SK-N-SH treated with all-trans-retinoic acid at 6 μM for 48 hours (cell line): ENCODE data around the gene RABGAP1L.

Source experiments
- ARNTL ChIP-seq: fragments of 450-650 bp; formaldehyde crosslinking; IDR thresholded peaks from 2 replicates; pipeline ENCODE4 v1.5.0; 2020; ENCODE audit warnings: low read depth, mild to moderate bottlenecking, moderate library complexity, borderline replicate concordance
- GLIS3 ChIP-seq: fragments of 250-450 bp; sonication (Bioruptor Pico); IDR thresholded peaks from 2 replicates; pipeline ENCODE4 v1.5.0; 2020; ENCODE audit warnings: mild to moderate bottlenecking, moderate library complexity
- ISL1 ChIP-seq: fragments of 250-450 bp; sonication (Bioruptor Pico); IDR thresholded peaks from 2 replicates; pipeline ENCODE4 v2.1.2; 2022; ENCODE audit warnings: mild to moderate bottlenecking, moderate library complexity
- OSR1 ChIP-seq: fragments of 250-450 bp; sonication (Bioruptor Pico); IDR thresholded peaks from 2 replicates; pipeline ENCODE4 v1.8.0; 2022; ENCODE audit warnings: moderate library complexity, mild to moderate bottlenecking, inconsistent platforms
- TOX ChIP-seq: fragments of 250-450 bp; sonication (Bioruptor Pico); IDR thresholded peaks from 2 replicates; pipeline ENCODE4 v1.8.0; 2021; ENCODE audit warnings: mild to moderate bottlenecking, moderate library complexity, borderline replicate concordance
- ZFP3 ChIP-seq: fragments of 250-450 bp; sonication (Bioruptor Pico); IDR thresholded peaks from 2 replicates; pipeline ENCODE4 v1.5.0; 2020; ENCODE audit warnings: mild to moderate bottlenecking, moderate library complexity
- ZNF565 ChIP-seq: fragments of 450-650 bp; formaldehyde crosslinking; conservative IDR thresholded peaks from 2 replicates; pipeline ENCODE4 v1.5.0; 2020; ENCODE audit warnings: low read depth, mild to moderate bottlenecking, moderate library complexity
- TF ChIP-seq, protein P1 (sequence below): fragments of 250-450 bp; sonication (Bioruptor Pico); IDR thresholded peaks from 2 replicates; pipeline ENCODE4 v1.5.0; 2020; ENCODE audit warnings: mild to moderate bottlenecking, moderate library complexity
- TF ChIP-seq, protein P2 (sequence below): fragments of 250-450 bp; sonication (Bioruptor Pico); IDR thresholded peaks from 2 replicates; pipeline ENCODE4 v1.8.0; 2020; ENCODE audit warnings: mild to moderate bottlenecking, moderate library complexity, borderline replicate concordance
- TF ChIP-seq, protein P3 (sequence below): fragments of 250-450 bp; sonication (Bioruptor Pico); IDR thresholded peaks from 2 replicates; pipeline ENCODE4 v1.5.1; 2020; ENCODE audit warnings: low read depth, mild to moderate bottlenecking, moderate library complexity

- TF ChIP-seq, protein P1, sequence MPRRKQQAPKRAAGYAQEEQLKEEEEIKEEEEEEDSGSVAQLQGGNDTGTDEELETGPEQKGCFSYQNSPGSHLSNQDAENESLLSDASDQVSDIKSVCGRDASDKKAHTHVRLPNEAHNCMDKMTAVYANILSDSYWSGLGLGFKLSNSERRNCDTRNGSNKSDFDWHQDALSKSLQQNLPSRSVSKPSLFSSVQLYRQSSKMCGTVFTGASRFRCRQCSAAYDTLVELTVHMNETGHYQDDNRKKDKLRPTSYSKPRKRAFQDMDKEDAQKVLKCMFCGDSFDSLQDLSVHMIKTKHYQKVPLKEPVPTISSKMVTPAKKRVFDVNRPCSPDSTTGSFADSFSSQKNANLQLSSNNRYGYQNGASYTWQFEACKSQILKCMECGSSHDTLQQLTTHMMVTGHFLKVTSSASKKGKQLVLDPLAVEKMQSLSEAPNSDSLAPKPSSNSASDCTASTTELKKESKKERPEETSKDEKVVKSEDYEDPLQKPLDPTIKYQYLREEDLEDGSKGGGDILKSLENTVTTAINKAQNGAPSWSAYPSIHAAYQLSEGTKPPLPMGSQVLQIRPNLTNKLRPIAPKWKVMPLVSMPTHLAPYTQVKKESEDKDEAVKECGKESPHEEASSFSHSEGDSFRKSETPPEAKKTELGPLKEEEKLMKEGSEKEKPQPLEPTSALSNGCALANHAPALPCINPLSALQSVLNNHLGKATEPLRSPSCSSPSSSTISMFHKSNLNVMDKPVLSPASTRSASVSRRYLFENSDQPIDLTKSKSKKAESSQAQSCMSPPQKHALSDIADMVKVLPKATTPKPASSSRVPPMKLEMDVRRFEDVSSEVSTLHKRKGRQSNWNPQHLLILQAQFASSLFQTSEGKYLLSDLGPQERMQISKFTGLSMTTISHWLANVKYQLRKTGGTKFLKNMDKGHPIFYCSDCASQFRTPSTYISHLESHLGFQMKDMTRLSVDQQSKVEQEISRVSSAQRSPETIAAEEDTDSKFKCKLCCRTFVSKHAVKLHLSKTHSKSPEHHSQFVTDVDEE (CRISPR knock-in tag) = no peak
- TF ChIP-seq, protein P2, sequence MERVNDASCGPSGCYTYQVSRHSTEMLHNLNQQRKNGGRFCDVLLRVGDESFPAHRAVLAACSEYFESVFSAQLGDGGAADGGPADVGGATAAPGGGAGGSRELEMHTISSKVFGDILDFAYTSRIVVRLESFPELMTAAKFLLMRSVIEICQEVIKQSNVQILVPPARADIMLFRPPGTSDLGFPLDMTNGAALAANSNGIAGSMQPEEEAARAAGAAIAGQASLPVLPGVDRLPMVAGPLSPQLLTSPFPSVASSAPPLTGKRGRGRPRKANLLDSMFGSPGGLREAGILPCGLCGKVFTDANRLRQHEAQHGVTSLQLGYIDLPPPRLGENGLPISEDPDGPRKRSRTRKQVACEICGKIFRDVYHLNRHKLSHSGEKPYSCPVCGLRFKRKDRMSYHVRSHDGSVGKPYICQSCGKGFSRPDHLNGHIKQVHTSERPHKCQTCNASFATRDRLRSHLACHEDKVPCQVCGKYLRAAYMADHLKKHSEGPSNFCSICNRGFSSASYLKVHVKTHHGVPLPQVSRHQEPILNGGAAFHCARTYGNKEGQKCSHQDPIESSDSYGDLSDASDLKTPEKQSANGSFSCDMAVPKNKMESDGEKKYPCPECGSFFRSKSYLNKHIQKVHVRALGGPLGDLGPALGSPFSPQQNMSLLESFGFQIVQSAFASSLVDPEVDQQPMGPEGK = no peak
- TF ChIP-seq ARNTL = no peak
- TF ChIP-seq ZFP3 (CRISPR knock-in tag) = no peak
- TF ChIP-seq, protein P3, sequence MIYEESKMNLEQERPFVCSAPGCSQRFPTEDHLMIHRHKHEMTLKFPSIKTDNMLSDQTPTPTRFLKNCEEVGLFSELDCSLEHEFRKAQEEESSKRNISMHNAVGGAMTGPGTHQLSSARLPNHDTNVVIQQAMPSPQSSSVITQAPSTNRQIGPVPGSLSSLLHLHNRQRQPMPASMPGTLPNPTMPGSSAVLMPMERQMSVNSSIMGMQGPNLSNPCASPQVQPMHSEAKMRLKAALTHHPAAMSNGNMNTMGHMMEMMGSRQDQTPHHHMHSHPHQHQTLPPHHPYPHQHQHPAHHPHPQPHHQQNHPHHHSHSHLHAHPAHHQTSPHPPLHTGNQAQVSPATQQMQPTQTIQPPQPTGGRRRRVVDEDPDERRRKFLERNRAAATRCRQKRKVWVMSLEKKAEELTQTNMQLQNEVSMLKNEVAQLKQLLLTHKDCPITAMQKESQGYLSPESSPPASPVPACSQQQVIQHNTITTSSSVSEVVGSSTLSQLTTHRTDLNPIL = no peak
- TF ChIP-seq ZNF565 (CRISPR knock-in tag) = no peak
- TF ChIP-seq OSR1 = no peak
- TF ChIP-seq TOX (CRISPR knock-in tag) = no peak
- no peak for TF ChIP-seq ISL1 (CRISPR knock-in tag)
- no peak for TF ChIP-seq GLIS3 (CRISPR knock-in tag)
These were observed 779.1 kb downstream of the RABGAP1L start for GRCh38 chr1:174938281-174939007.
